Liver (tissue), 9 donors: ENCODE measurements around the gene WDR41. TPM values are rescaled to one million over a fixed set of nuclear protein-coding genes. Genes with fewer than 3 reads are reported as not detected.
A peak's percentile ranks its signal among the peaks of the same experiment; 100 is the strongest.

Experiments
- DNase-seq: peaks from one replicate; pipeline ENCODE4 v3.0.0-alpha.2; 2017; ENCODE audit warnings: low spot score
- H3K27ac ChIP-seq, 2 donors: one replicate each; pipeline ENCODE4 v1.7.0; 2013; ENCODE audit warnings: inconsistent platforms in 2 of 2, low read length in 2 of 2, control low read depth in 1 of 2, low read depth in 1 of 2, mild to moderate bottlenecking in 1 of 2
- H3K27me3 ChIP-seq, 4 donors: one replicate each; pipeline versions ENCODE4 v1.6.1 to v1.7.0; 2013; ENCODE audit warnings: low read length in 3 of 4, inconsistent platforms in 1 of 4, mild to moderate bottlenecking in 1 of 4, moderate library complexity in 1 of 4; ENCODE audit not compliant: control insufficient read depth in 4 of 4, insufficient read depth in 4 of 4
- H3K36me3 ChIP-seq, 4 donors: one replicate each; pipeline versions ENCODE4 v1.6.1 to v1.7.0; 2013; ENCODE audit warnings: low read length in 3 of 4, mild to moderate bottlenecking in 3 of 4, low read depth in 1 of 4, moderate library complexity in 1 of 4; ENCODE audit not compliant: control insufficient read depth in 4 of 4, insufficient read depth in 3 of 4
- H3K4me1 ChIP-seq, 4 donors: one replicate each; pipeline versions ENCODE4 v1.6.1 to v1.7.0; 2013; ENCODE audit warnings: low read length in 3 of 4, mild to moderate bottlenecking in 3 of 4, moderate library complexity in 1 of 4; ENCODE audit not compliant: control insufficient read depth in 4 of 4, insufficient read depth in 4 of 4
- H3K4me3 ChIP-seq, 3 donors: one replicate each; pipeline versions ENCODE4 v1.6.1 to v1.7.0; 2013; ENCODE audit warnings: low read length in 3 of 3, control low read depth in 1 of 3, low read depth in 1 of 3, mild to moderate bottlenecking in 1 of 3
- H3K9ac ChIP-seq, 2 donors: one replicate each; pipeline ENCODE4 v1.7.0; 2013; ENCODE audit warnings: low read length in 2 of 2, mild to moderate bottlenecking in 2 of 2, moderate library complexity in 2 of 2, control low read depth in 1 of 2, low read depth in 1 of 2
- H3K9me3 ChIP-seq, 4 donors: one replicate each; pipeline versions ENCODE4 v1.6.1 to v1.7.0; 2013; ENCODE audit warnings: low read length in 3 of 4; ENCODE audit not compliant: control insufficient read depth in 4 of 4
- CTCF ChIP-seq: fragments of 150-350 bp; IDR thresholded peaks from 2 replicates; pipeline ENCODE4 v1.5.1; 2017; ENCODE audit warnings: improper control_type of control experiment, low read depth, low read length; ENCODE audit not compliant: missing input control
- EGR1 ChIP-seq, 2 donors: IDR thresholded peaks; 2 replicates each; pipeline ENCODE4 v1.6.1; 2016 to 2018; ENCODE audit warnings: antibody characterized with exemption in 2 of 2, low read depth in 2 of 2
- FOXA1 ChIP-seq: IDR thresholded peaks from 2 replicates; pipeline ENCODE4 v1.6.1; 2016; ENCODE audit warnings: antibody characterized with exemption
- FOXA2 ChIP-seq: IDR thresholded peaks from 2 replicates; pipeline ENCODE4 v1.6.1; 2016; ENCODE audit warnings: antibody characterized with exemption
- GABPA ChIP-seq, 2 donors: IDR thresholded peaks in 1 of 2; conservative IDR thresholded peaks in 1 of 2; 2 replicates each; pipeline ENCODE4 v1.6.1; 2016; ENCODE audit warnings: antibody characterized with exemption in 2 of 2, mild to moderate bottlenecking in 1 of 2, moderate library complexity in 1 of 2
- HNF4A ChIP-seq, 2 donors: conservative IDR thresholded peaks; 2 replicates each; pipeline ENCODE4 v1.6.1; 2016; ENCODE audit warnings: antibody characterized with exemption in 2 of 2, mild to moderate bottlenecking in 2 of 2
- HNF4G ChIP-seq: IDR thresholded peaks from 2 replicates; pipeline ENCODE4 v1.6.1; 2016; ENCODE audit warnings: antibody characterized with exemption
- JUND ChIP-seq, 2 donors: IDR thresholded peaks; 2 replicates each; pipeline ENCODE4 v1.6.1; 2016; ENCODE audit warnings: antibody characterized with exemption in 2 of 2
- MAX ChIP-seq: IDR thresholded peaks from 2 replicates; pipeline ENCODE4 v1.6.1; 2016; ENCODE audit warnings: antibody characterized with exemption
- NR2F2 ChIP-seq: IDR thresholded peaks from 2 replicates; pipeline ENCODE4 v1.6.1; 2016; ENCODE audit warnings: antibody characterized with exemption
- RAD21 ChIP-seq, 2 donors: IDR thresholded peaks; 2 replicates each; pipeline ENCODE4 v1.6.1; 2016; ENCODE audit warnings: antibody characterized with exemption in 2 of 2, mild to moderate bottlenecking in 2 of 2
- RXRA ChIP-seq, 2 donors: IDR thresholded peaks; 2 replicates each; pipeline ENCODE4 v1.6.1; 2017 to 2018; ENCODE audit warnings: antibody characterized with exemption in 2 of 2, mild to moderate bottlenecking in 1 of 2
- SP1 ChIP-seq: IDR thresholded peaks from 2 replicates; pipeline ENCODE4 v1.6.1; 2018; ENCODE audit warnings: antibody characterized with exemption, mild to moderate bottlenecking
- TAF1 ChIP-seq: conservative IDR thresholded peaks from 2 replicates; pipeline ENCODE4 v1.6.1; 2016; ENCODE audit warnings: antibody characterized with exemption, mild to moderate bottlenecking
- YY1 ChIP-seq: IDR thresholded peaks from 2 replicates; pipeline ENCODE4 v1.6.1; 2016; ENCODE audit warnings: antibody characterized with exemption, mild to moderate bottlenecking
- WGBS: extraction: QIAGEN DNeasy Blood & Tissue Kit; methylation state at CpG from one replicate; pipeline ENCODE4 v1.1.7; 2013; 5-methylcytosine and 5-hydroxymethylcytosine counted together
- polyA plus RNA-seq, 2 donors: library from polyadenylated mRNA; stranded (reverse) in 1 of 2; unstranded in 1 of 2; fragments of 200-250 nt in 1 of 2; fragments of >200 nt in 1 of 2; fragmentation: Nextera tagmentation in 1 of 2; extraction: Ambion mirVana in 1 of 2; gene quantifications; one replicate each; pipeline versions ENCODE4 v1.2.1 to v1.2.3, GENCODE V29; 2013 to 2015
- total RNA-seq, 2 donors: library from RNA; depleted of rRNA; stranded (reverse); fragments of >200 nt; gene quantifications; one replicate each; pipeline ENCODE4 v1.2.3, GENCODE V29; 2014
- TF ChIP-seq, protein P1 (sequence below): IDR thresholded peaks from 2 replicates; pipeline ENCODE4 v1.6.1; 2016; ENCODE audit warnings: antibody characterized with exemption
- TF ChIP-seq, protein P2 (sequence below): IDR thresholded peaks from 2 replicates; pipeline ENCODE4 v1.6.1; 2016; ENCODE audit warnings: antibody characterized with exemption, mild to moderate bottlenecking
- TF ChIP-seq, protein P3 (sequence below): IDR thresholded peaks from 2 replicates; pipeline ENCODE4 v1.6.1; 2016; ENCODE audit warnings: antibody characterized with exemption
- donor health status: healthy.
- donor health status: healthy.
- donor health status: healthy.
- donor health status: healthy.
- donor health status: healthy.

The WDR41 gene
- total and polyA plus RNA-seq, 4 donors: 8.1 to 21.2 (median 14.5) TPM

- 29% methylated on average over 2 of the region's 2 CpGs for WGBS
- DNase-seq: no peak
- Histone ChIP-seq H3K36me3 (no peaks in the 10 kb centered on the region), H3K27me3 (no peaks in the 10 kb centered on the region), H3K4me3 (no peak overlapping the region), H3K27ac (peak overlapping the region in 1 of 2 donors; percentile 45), H3K9ac (no peak overlapping the region), H3K4me1 (peaks cover 0 to 15% (median 8%) of the 10 kb centered on the region in 4 donors), H3K9me3 (no peaks in the 10 kb centered on the region)
- TF ChIP-seq HNF4A (conservative IDR thresholded peaks at IDR 0.05) (peak; percentile 70 to 88), CTCF (no peak), TAF1 (no peak), YY1 (peak; percentile 45), MAX (peak; percentile 51), SP1 (peak; percentile 70), FOXA2 (peak; percentile 33), RAD21 (IDR thresholded peaks at IDR 0.05) (peak; percentile 22 to 29), NR2F2 (no peak), FOXA1 (peak; percentile 26), RXRA (IDR thresholded peaks at IDR 0.05) (peak; percentile 78 to 86), GABPA (IDR thresholded peaks at IDR 0.05 in 1 of 2, conservative IDR thresholded peaks at IDR 0.05 in 1 of 2) (no peak), EGR1 (IDR thresholded peaks at IDR 0.05; ENCODE audit: low read depth in 2 of 2) (peak in 1 of 2 donors; percentile 31), JUND (IDR thresholded peaks at IDR 0.05) (peak in 1 of 2 donors; percentile 46), HNF4G (peak; percentile 15)
- TF ChIP-seq, protein P1, sequence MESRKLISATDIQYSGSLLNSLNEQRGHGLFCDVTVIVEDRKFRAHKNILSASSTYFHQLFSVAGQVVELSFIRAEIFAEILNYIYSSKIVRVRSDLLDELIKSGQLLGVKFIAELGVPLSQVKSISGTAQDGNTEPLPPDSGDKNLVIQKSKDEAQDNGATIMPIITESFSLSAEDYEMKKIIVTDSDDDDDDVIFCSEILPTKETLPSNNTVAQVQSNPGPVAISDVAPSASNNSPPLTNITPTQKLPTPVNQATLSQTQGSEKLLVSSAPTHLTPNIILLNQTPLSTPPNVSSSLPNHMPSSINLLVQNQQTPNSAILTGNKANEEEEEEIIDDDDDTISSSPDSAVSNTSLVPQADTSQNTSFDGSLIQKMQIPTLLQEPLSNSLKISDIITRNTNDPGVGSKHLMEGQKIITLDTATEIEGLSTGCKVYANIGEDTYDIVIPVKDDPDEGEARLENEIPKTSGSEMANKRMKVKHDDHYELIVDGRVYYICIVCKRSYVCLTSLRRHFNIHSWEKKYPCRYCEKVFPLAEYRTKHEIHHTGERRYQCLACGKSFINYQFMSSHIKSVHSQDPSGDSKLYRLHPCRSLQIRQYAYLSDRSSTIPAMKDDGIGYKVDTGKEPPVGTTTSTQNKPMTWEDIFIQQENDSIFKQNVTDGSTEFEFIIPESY: peak; percentile 24
- TF ChIP-seq, protein P2, sequence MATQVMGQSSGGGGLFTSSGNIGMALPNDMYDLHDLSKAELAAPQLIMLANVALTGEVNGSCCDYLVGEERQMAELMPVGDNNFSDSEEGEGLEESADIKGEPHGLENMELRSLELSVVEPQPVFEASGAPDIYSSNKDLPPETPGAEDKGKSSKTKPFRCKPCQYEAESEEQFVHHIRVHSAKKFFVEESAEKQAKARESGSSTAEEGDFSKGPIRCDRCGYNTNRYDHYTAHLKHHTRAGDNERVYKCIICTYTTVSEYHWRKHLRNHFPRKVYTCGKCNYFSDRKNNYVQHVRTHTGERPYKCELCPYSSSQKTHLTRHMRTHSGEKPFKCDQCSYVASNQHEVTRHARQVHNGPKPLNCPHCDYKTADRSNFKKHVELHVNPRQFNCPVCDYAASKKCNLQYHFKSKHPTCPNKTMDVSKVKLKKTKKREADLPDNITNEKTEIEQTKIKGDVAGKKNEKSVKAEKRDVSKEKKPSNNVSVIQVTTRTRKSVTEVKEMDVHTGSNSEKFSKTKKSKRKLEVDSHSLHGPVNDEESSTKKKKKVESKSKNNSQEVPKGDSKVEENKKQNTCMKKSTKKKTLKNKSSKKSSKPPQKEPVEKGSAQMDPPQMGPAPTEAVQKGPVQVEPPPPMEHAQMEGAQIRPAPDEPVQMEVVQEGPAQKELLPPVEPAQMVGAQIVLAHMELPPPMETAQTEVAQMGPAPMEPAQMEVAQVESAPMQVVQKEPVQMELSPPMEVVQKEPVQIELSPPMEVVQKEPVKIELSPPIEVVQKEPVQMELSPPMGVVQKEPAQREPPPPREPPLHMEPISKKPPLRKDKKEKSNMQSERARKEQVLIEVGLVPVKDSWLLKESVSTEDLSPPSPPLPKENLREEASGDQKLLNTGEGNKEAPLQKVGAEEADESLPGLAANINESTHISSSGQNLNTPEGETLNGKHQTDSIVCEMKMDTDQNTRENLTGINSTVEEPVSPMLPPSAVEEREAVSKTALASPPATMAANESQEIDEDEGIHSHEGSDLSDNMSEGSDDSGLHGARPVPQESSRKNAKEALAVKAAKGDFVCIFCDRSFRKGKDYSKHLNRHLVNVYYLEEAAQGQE: peak; percentile 39
- TF ChIP-seq, protein P3, sequence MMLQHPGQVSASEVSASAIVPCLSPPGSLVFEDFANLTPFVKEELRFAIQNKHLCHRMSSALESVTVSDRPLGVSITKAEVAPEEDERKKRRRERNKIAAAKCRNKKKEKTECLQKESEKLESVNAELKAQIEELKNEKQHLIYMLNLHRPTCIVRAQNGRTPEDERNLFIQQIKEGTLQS: no peak
These were observed 101.3 kb downstream of the WDR41 start for GRCh38 chr5:77390795-77391194.
